Endodermal cell (in vitro differentiated cells): ENCODE measurements around the gene CHCHD3. TPM values are rescaled to one million over a fixed set of nuclear protein-coding genes. Genes with fewer than 3 reads are reported as not detected.

Experiments
- DNase-seq: peaks from one replicate; pipeline ENCODE4 v3.0.0-alpha.2; 2017
- H3K27ac ChIP-seq: 2 replicates; pipeline ENCODE4 v1.5.1; 2013; ENCODE audit warnings: mild to moderate bottlenecking, low read depth, low read length, moderate library complexity
- H3K27me3 ChIP-seq: 2 replicates; pipeline ENCODE4 v1.6.1; 2013; ENCODE audit warnings: mild to moderate bottlenecking, low read length, moderate library complexity; ENCODE audit not compliant: insufficient read depth, control insufficient read depth, poor library complexity, severe bottlenecking
- H3K36me3 ChIP-seq: 2 replicates; pipeline ENCODE4 v1.7.0; 2013; ENCODE audit warnings: mild to moderate bottlenecking, low read length, moderate library complexity; ENCODE audit not compliant: control insufficient read depth, insufficient read depth
- H3K4me1 ChIP-seq: one replicate; pipeline ENCODE4 v1.7.0; 2013; ENCODE audit warnings: low read length; ENCODE audit not compliant: control insufficient read depth, insufficient read depth
- H3K4me3 ChIP-seq: 2 replicates; pipeline ENCODE4 v1.5.1; 2013; ENCODE audit warnings: mild to moderate bottlenecking, low read length, moderate library complexity
- H3K9ac ChIP-seq: 2 replicates; pipeline ENCODE4 v1.6.1; 2013; ENCODE audit warnings: mild to moderate bottlenecking, low read length, moderate library complexity; ENCODE audit not compliant: poor library complexity, severe bottlenecking; ENCODE audit errors: extremely low read depth
- H3K9me3 ChIP-seq: 2 replicates; pipeline ENCODE4 v1.6.1; 2013; ENCODE audit warnings: mild to moderate bottlenecking, low read length, moderate library complexity; ENCODE audit not compliant: control insufficient read depth
- H3K27ac Mint-ChIP-seq: 2 replicates; pipeline ENCODE4 v1.8.0; 2020; ENCODE audit warnings: mixed read lengths
- H3K27me3 Mint-ChIP-seq: 2 replicates; pipeline ENCODE4 v1.8.0; 2021; ENCODE audit warnings: mild to moderate bottlenecking, mixed read lengths; ENCODE audit not compliant: insufficient read depth
- H3K36me3 Mint-ChIP-seq: 2 replicates; pipeline ENCODE4 v1.8.0; 2020; ENCODE audit warnings: low read depth, mixed read lengths
- H3K4me1 Mint-ChIP-seq: 2 replicates; pipeline ENCODE4 v1.8.0; 2020; ENCODE audit warnings: mixed read lengths
- H3K4me3 Mint-ChIP-seq: 2 replicates; pipeline ENCODE4 v1.8.0; 2020; ENCODE audit warnings: mild to moderate bottlenecking, moderate library complexity, mixed read lengths
- H3K9me3 Mint-ChIP-seq: 2 replicates; pipeline ENCODE4 v1.8.0; 2020; ENCODE audit warnings: mild to moderate bottlenecking, mixed read lengths
- CTCF ChIP-seq: fragments of 200-600 bp; sonication (generic); conservative IDR thresholded peaks from 2 replicates; pipeline ENCODE4 v1.5.0; 2021; ENCODE audit warnings: antibody characterized with exemption, mild to moderate bottlenecking
- WGBS, 2 experiments: methylation state at CpG; one replicate each; pipeline versions ENCODE4 v1.1.5 to v1.1.7; 2013; ENCODE audit warnings: missing lambda C conversion rate in 2 of 2, mixed read lengths in 1 of 2; ENCODE audit not compliant: insufficient coverage in 1 of 2, insufficient read length in 1 of 2; 5-methylcytosine and 5-hydroxymethylcytosine counted together
- total RNA-seq, 2 donors: library from RNA; stranded (reverse); fragmentation: NEBNext Ultra II Directional in 1 of 2; extraction: Animal tissue kit (Norgen Biotek cat#: 25700) in 1 of 2; gene quantifications; 2 replicates in 1 of 2; 3 replicates in 1 of 2; pipeline ENCODE4 v1.2.1, GENCODE V29; 2021

The CHCHD3 gene
- total RNA-seq, 2 donors from 2014 or later, result 70.4 to 75.2 TPM

DNA sequence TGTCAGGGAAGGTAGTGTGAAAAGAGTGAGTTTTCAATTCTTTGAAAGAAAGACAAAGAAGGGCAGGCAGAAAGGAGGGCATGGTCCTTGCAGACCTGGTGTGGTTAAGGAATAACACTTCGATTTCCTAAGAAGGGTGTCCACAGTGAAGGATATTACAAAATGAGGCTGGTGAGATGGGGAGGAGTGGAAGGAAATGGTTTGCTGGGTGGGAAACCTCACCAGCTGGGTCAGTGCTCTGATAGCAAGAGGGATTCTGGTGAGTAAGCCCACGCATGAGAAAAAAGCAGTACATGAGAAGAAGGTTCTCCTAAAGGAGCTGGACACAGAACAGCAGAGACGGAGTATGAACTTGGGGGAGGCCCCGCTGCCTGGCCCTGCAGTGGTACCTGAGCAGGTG lies 275.1 kb downstream of the CHCHD3 start:
- no peaks in the 10 kb centered on the region for H3K27me3 ChIP-seq
- DNase-seq, result no peak
- no peaks in the 10 kb centered on the region for H3K9me3 ChIP-seq
- no peak overlapping the region for H3K4me3 ChIP-seq
- no peaks in the 10 kb centered on the region for H3K4me1 Mint-ChIP-seq
- no peaks in the 10 kb centered on the region for H3K4me1 ChIP-seq
- TF ChIP-seq CTCF, result no peak
- no peaks in the 10 kb centered on the region for H3K36me3 ChIP-seq
- H3K9ac ChIP-seq, result no peak overlapping the region
- H3K27ac ChIP-seq, result no peak overlapping the region
- no peaks in the 10 kb centered on the region for H3K27me3 Mint-ChIP-seq
- WGBS, 2 experiments, result 83 to 96% methylated on average over 1 to 4 of the region's 4 CpGs
- no peak overlapping the region for H3K27ac Mint-ChIP-seq
- no peak overlapping the region for H3K4me3 Mint-ChIP-seq
- H3K9me3 Mint-ChIP-seq, result no peaks in the 10 kb centered on the region
- peaks cover 5% of the 10 kb centered on the region for H3K36me3 Mint-ChIP-seq

DNA sequence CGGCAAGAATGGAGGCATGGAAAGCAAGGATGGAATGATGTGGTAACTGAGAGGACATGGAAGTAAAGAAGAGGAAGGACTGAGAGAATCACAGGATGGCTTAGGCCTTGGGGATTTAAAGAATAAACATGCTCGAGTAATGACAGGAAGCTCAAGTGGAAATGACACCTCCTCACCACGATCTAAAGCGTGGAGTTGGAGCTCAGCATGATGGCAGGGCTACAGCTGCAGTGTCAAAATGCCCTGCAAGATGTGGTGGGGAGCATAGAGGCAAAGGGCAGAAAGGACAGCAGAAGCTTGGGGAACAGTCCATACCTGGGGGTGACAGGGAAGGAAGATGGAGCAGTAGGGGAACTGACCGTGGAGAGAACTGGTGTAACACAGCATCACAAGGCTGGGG lies 276.1 kb downstream of the CHCHD3 start:
- Mint-ChIP-seq H3K4me3 (no peak overlapping the region), H3K27ac (no peak overlapping the region), H3K36me3 (no peaks in the 10 kb centered on the region), H3K4me1 (no peaks in the 10 kb centered on the region), H3K9me3 (no peaks in the 10 kb centered on the region), H3K27me3 (no peaks in the 10 kb centered on the region)
- DNase-seq, result no peak
- no peak for TF ChIP-seq CTCF
- Histone ChIP-seq H3K27ac (no peak overlapping the region), H3K4me3 (no peak overlapping the region), H3K9me3 (no peaks in the 10 kb centered on the region), H3K4me1 (no peaks in the 10 kb centered on the region), H3K36me3 (no peaks in the 10 kb centered on the region), H3K27me3 (no peaks in the 10 kb centered on the region), H3K9ac (no peak overlapping the region)
- WGBS, 2 experiments, result 93 to 97% methylated on average over 5 of the region's 5 CpGs

GRCh38 chr7:132804849-132805485 lies 276.9 kb downstream of the CHCHD3 start:
- no peak for TF ChIP-seq CTCF
- Mint-ChIP-seq H3K4me3 (no peak overlapping the region), H3K9me3 (no peaks in the 10 kb centered on the region), H3K36me3 (no peaks in the 10 kb centered on the region), H3K4me1 (no peaks in the 10 kb centered on the region), H3K27ac (no peak overlapping the region), H3K27me3 (no peaks in the 10 kb centered on the region)
- DNase-seq, result no peak
- Histone ChIP-seq H3K9ac (no peak overlapping the region), H3K4me1 (no peaks in the 10 kb centered on the region), H3K27ac (no peak overlapping the region), H3K4me3 (no peak overlapping the region), H3K9me3 (no peaks in the 10 kb centered on the region), H3K27me3 (no peaks in the 10 kb centered on the region), H3K36me3 (no peaks in the 10 kb centered on the region)
- WGBS, 2 experiments, result 91 to 93% methylated on average over 4 to 7 of the region's 7 CpGs
